ENCODE data around the gene RHOF.

GRCh38 chr12:121792607-121793439 is 665 bp downstream of the RHOF start:
- TF ChIP-seq CTCF (IDR thresholded peaks at IDR 0.05) (peak in 1 of 6 experiments; percentile 7), POLR2A (IDR thresholded peaks at IDR 0.05) (no peak)
